ENCODE measurements around the gene VWF.

Gene VWF

GRCh38 chr12:6047249-6048237 is 76.9 kb downstream of the VWF start:
- Mint-ChIP-seq H3K36me3 (ENCODE audit: low read depth) (no peaks in the 10 kb centered on the region), H3K27me3 (ENCODE audit: low read depth, poor library complexity) (peaks cover 16% of the 10 kb centered on the region), H3K4me1 (peaks cover 13% of the 10 kb centered on the region)

GRCh38 chr12:6046511-6047180 is 77.8 kb downstream of the VWF start:
- Mint-ChIP-seq H3K9me3 (no peaks in the 10 kb centered on the region), H3K4me1 (peaks cover 13% of the 10 kb centered on the region), H3K4me3 (no peak overlapping the region), H3K27ac (no peak overlapping the region), H3K27me3 (ENCODE audit: low read depth, poor library complexity) (peaks cover 16% of the 10 kb centered on the region), H3K36me3 (ENCODE audit: low read depth) (no peaks in the 10 kb centered on the region)
- no peak for DNase-seq
- no peak for TF ChIP-seq CTCF (IDR thresholded peaks at IDR 0.05)

More at GRCh38 chr12:6047249-6048237, 76.9 kb downstream of the VWF start:
- Mint-ChIP-seq H3K9me3 (no peaks in the 10 kb centered on the region), H3K4me3 (no peak overlapping the region), H3K27ac (no peak overlapping the region)
- DNase-seq, result no peak
- no peak for TF ChIP-seq CTCF (IDR thresholded peaks at IDR 0.05)

- H3K27me3 Mint-ChIP-seq (ENCODE audit: low read depth, poor library complexity), result peaks cover 16% of the 10 kb centered on the region
- TF ChIP-seq CTCF (IDR thresholded peaks at IDR 0.05), result no peak
Observed at GRCh38 chr12:6045438-6045837, 79.0 kb downstream of the VWF start.

GRCh38 chr12:6044082-6044481 is 80.4 kb downstream of the VWF start:
- TF ChIP-seq CTCF (IDR thresholded peaks at IDR 0.05), result no peak
- Mint-ChIP-seq H3K4me3 (no peak overlapping the region), H3K4me1 (no peaks in the 10 kb centered on the region), H3K36me3 (ENCODE audit: low read depth) (no peaks in the 10 kb centered on the region), H3K27ac (peak overlapping the region; percentile 55), H3K9me3 (no peaks in the 10 kb centered on the region), H3K27me3 (ENCODE audit: low read depth, poor library complexity) (peaks cover 16% of the 10 kb centered on the region)
- no peak for DNase-seq

More at GRCh38 chr12:6045438-6045837, 79.0 kb downstream of the VWF start:
- Mint-ChIP-seq H3K4me3 (no peak overlapping the region), H3K9me3 (no peaks in the 10 kb centered on the region), H3K27ac (no peak overlapping the region), H3K4me1 (peaks cover 13% of the 10 kb centered on the region), H3K36me3 (ENCODE audit: low read depth) (no peaks in the 10 kb centered on the region)
- DNase-seq, result no peak

- no peak overlapping the region for H3K4me3 Mint-ChIP-seq
- no peaks in the 10 kb centered on the region for H3K36me3 Mint-ChIP-seq (ENCODE audit: low read depth)
- no peak overlapping the region for H3K27ac Mint-ChIP-seq
- H3K4me1 Mint-ChIP-seq, result no peaks in the 10 kb centered on the region
- H3K27me3 Mint-ChIP-seq (ENCODE audit: low read depth, poor library complexity), result peaks cover 16% of the 10 kb centered on the region
- no peaks in the 10 kb centered on the region for H3K9me3 Mint-ChIP-seq
- TF ChIP-seq CTCF (IDR thresholded peaks at IDR 0.05), result no peak
- DNase-seq, result no peak
Observed at GRCh38 chr12:6042446-6042845, 82.0 kb downstream of the VWF start.

Data from nephron progenitor cell (in vitro differentiated cells).